ENCODE results near the gene MASTL. TPM values are rescaled to one million over a fixed set of nuclear protein-coding genes. Genes with fewer than 3 reads are reported as not detected.

MASTL gene
- total RNA-seq, 4 donors from 2014 or later: 4.0 to 12.4 (median 10.1) TPM

GRCh38 chr10:27207350-27207749, 52.2 kb downstream of the MASTL start:
- WGBS, 2 donors: 92 to 96% methylated on average over 2 of the region's 2 CpGs
- peaks cover 0 to 99% (median 26%) of the 10 kb centered on the region in 3 donors for H3K36me3 ChIP-seq
- no peaks in the 10 kb centered on the region for H3K27me3 ChIP-seq
- H3K4me3 ChIP-seq: no peak overlapping the region
- TF ChIP-seq CTCF (IDR thresholded peaks at IDR 0.05) (no peak), POLR2A (IDR thresholded peaks at IDR 0.05) (no peak), EP300 (IDR thresholded peaks at IDR 0.05) (no peak)
- no peaks in the 10 kb centered on the region for H3K9me3 ChIP-seq
- no peak for DNase-seq (ENCODE audit: low spot score in 2 of 2)
- H3K4me1 ChIP-seq: no peaks in the 10 kb centered on the region
- no peak overlapping the region for H3K27ac ChIP-seq

- Histone ChIP-seq H3K4me3 (no peak overlapping the region), H3K27me3 (no peaks in the 10 kb centered on the region), H3K36me3 (peaks cover 0 to 63% (median 0%) of the 10 kb centered on the region in 3 donors), H3K4me1 (no peaks in the 10 kb centered on the region), H3K9me3 (no peaks in the 10 kb centered on the region), H3K27ac (no peak overlapping the region)
- 79 to 87% methylated on average over 5 of the region's 5 CpGs for WGBS, 2 donors
- DNase-seq (ENCODE audit: low spot score in 2 of 2): peak in 1 of 2 donors; percentile 50
- TF ChIP-seq EP300 (IDR thresholded peaks at IDR 0.05) (no peak), CTCF (IDR thresholded peaks at IDR 0.05) (peak; percentile 31 to 63 (median 43))
Observed at GRCh38 chr10:27223964-27224363, 68.8 kb downstream of the MASTL start.

GRCh38 chr10:27225011-27225590, 69.9 kb downstream of the MASTL start:
- Histone ChIP-seq H3K36me3 (peaks cover 0 to 61% (median 0%) of the 10 kb centered on the region in 3 donors), H3K27me3 (no peaks in the 10 kb centered on the region), H3K4me1 (no peaks in the 10 kb centered on the region), H3K4me3 (no peak overlapping the region), H3K9me3 (no peaks in the 10 kb centered on the region), H3K27ac (no peak overlapping the region)
- no peak for TF ChIP-seq CTCF (IDR thresholded peaks at IDR 0.05)
- no peak for TF ChIP-seq EP300 (IDR thresholded peaks at IDR 0.05)
- no peak for TF ChIP-seq POLR2A (IDR thresholded peaks at IDR 0.05)
- DNase-seq (ENCODE audit: low spot score in 2 of 2): no peak
- WGBS, 2 donors: 67 to 72% methylated on average over 8 of the region's 8 CpGs

- DNase-seq (ENCODE audit: low spot score in 2 of 2): no peak
- H3K27me3 ChIP-seq: no peaks in the 10 kb centered on the region
- no peaks in the 10 kb centered on the region for H3K4me1 ChIP-seq
- TF ChIP-seq EP300 (IDR thresholded peaks at IDR 0.05): no peak
- no peak for TF ChIP-seq POLR2A (IDR thresholded peaks at IDR 0.05)
- TF ChIP-seq CTCF (IDR thresholded peaks at IDR 0.05): no peak
- H3K9me3 ChIP-seq: no peaks in the 10 kb centered on the region
- H3K4me3 ChIP-seq: no peak overlapping the region
- WGBS, 2 donors: 59 to 61% methylated on average over 3 of the region's 3 CpGs
- H3K27ac ChIP-seq: no peak overlapping the region
- peaks cover 0 to 61% (median 0%) of the 10 kb centered on the region in 3 donors for H3K36me3 ChIP-seq
Observed at GRCh38 chr10:27225642-27226257, 70.6 kb downstream of the MASTL start.

DNA sequence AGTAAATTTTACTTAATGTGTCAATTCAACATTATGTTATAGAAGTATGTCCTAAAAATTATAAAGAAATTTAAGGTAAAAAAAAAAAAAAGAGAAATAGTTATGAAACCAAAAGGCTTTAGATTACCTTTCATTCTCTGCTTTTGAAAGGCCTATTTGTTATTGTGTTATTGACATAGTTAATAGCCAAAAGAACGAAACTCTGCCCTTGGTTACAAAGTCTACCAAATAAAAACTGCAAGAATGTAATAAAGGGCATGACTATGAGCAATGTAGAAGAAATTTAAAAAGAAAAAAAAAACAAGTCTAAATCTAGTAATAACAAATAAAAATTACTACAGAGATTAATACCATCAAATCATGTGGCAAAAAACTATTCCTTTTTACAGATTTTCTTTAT, 74.9 kb downstream of the MASTL start:
- TF ChIP-seq POLR2A (IDR thresholded peaks at IDR 0.05) (no peak), CTCF (IDR thresholded peaks at IDR 0.05) (no peak), EP300 (IDR thresholded peaks at IDR 0.05) (no peak)
- peaks cover 0 to 62% (median 6%) of the 10 kb centered on the region in 3 donors for H3K36me3 ChIP-seq
- H3K27me3 ChIP-seq: no peaks in the 10 kb centered on the region
- no peak overlapping the region for H3K4me3 ChIP-seq
- WGBS, 2 donors: 90 to 92% methylated on average over 1 of the region's 1 CpG
- no peak overlapping the region for H3K27ac ChIP-seq
- no peak for DNase-seq (ENCODE audit: low spot score in 2 of 2)
- no peaks in the 10 kb centered on the region for H3K4me1 ChIP-seq
- H3K9me3 ChIP-seq: no peaks in the 10 kb centered on the region
